Urinary bladder (tissue), 4 donors: ENCODE measurements around the gene SRPRA. TPM values are rescaled to one million over a fixed set of nuclear protein-coding genes. Genes with fewer than 3 reads are reported as not detected.
A peak's percentile ranks its signal among the peaks of the same experiment; 100 is the strongest.
"Not testable (repeated sequence)": the region's sequence is repeated elsewhere in the genome, so short reads cannot be mapped to it uniquely, and the experiment has no call there.

Experiments
- DNase-seq: peaks from one replicate; pipeline ENCODE4 v3.0.0-alpha.2; 2015; ENCODE audit errors: extremely low spot score
- H3K27ac ChIP-seq: one replicate; pipeline ENCODE4 v1.5.1; 2013; ENCODE audit warnings: low read depth, mild to moderate bottlenecking, moderate library complexity
- H3K36me3 ChIP-seq: one replicate; pipeline ENCODE4 v1.6.1; 2013; ENCODE audit warnings: mild to moderate bottlenecking, moderate library complexity; ENCODE audit not compliant: insufficient read depth
- H3K4me1 ChIP-seq: one replicate; pipeline ENCODE4 v1.6.1; 2013; ENCODE audit warnings: mild to moderate bottlenecking, moderate library complexity; ENCODE audit not compliant: insufficient read depth
- H3K4me3 ChIP-seq: one replicate; pipeline ENCODE4 v1.5.1; 2013; ENCODE audit warnings: low read depth, low read length
- WGBS: extraction: QIAGEN DNeasy Blood & Tissue Kit; methylation state at CpG from one replicate; pipeline ENCODE4 v1.1.7; 2013; 5-methylcytosine and 5-hydroxymethylcytosine counted together
- polyA plus RNA-seq: library from polyadenylated mRNA; stranded (reverse); fragments of 200-250 nt; gene quantifications from one replicate; pipeline ENCODE4 v1.2.3, GENCODE V29; 2013
- total RNA-seq: library from RNA; depleted of rRNA; stranded (reverse); fragments of >200 nt; gene quantifications from one replicate; pipeline ENCODE4 v1.2.3, GENCODE V29; 2014
- donor health status: healthy with polysubstance abuse.
- donor health status: healthy.

SRPRA gene
- total and polyA plus RNA-seq, 2 donors = 35.1 to 92.8 TPM

DNA sequence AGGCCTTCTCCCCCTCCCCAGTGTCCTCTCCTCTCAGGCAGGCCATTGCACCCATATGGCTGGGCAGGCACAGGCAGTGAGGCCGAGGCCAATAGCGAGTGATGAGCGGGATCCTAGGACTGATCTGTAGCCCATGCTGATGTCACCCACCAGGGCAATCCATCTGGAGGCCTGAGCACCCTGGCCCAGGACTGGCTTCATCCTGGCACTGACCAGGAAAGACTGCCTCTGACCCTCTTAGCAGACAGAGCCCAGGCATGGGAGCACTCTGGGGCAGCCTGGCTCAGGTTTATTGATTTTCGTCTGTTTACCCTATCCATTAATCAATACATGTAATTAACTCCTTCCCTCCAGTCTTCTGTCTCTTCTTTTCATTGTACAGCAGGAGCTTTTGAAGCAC, 9.1 kb upstream of the SRPRA start:
- no peak for DNase-seq
- no peaks in the 10 kb centered on the region for H3K4me1 ChIP-seq
- no peak overlapping the region for H3K27ac ChIP-seq
- WGBS = 89% methylated on average over 4 of the region's 4 CpGs
- no peaks in the 10 kb centered on the region for H3K36me3 ChIP-seq
- H3K4me3 ChIP-seq = no peak overlapping the region

DNA sequence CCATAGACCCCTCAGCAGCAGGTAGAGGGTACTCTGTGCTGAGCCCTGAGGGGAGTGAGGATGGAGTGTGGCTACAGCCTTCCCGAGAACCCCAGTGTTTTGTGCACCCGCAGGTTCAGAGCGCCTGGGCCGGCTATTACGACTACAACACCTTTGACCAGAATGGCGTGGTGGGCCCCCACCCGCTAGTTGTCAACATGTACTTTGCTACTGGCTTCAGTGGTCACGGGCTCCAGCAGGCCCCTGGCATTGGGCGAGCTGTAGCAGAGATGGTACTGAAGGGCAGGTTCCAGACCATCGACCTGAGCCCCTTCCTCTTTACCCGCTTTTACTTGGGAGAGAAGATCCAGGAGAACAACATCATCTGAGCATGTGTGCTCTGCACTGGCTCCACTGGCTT, 8.6 kb upstream of the SRPRA start:
- Histone ChIP-seq H3K27ac (no peak overlapping the region), H3K36me3 (no peaks in the 10 kb centered on the region), H3K4me1 (no peaks in the 10 kb centered on the region), H3K4me3 (no peak overlapping the region)
- 96% methylated on average over 11 of the region's 11 CpGs for WGBS
- no peak for DNase-seq

DNA sequence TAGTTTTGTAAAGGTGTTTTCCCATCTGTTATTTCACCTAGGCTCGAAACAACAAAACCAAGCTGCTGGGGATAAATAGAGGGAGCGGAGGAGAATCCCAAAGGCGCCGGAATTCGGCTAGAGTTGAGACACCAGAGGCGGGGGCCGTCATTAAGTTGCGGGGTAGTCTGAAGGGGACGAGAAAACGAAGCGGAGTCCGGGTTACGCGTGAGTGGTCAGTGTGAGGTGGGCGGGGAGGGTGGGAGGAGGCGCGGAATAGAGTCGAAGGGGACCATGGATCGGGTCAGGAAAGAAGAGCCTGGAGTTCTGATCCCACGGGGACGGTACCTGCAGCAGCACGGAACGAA, 361 bp downstream of the SRPRA start:
- WGBS = under 1% methylated on average over 23 of the region's 23 CpGs
- Histone ChIP-seq H3K36me3 (peaks cover 2% of the 10 kb centered on the region), H3K4me1 (no peaks in the 10 kb centered on the region), H3K27ac (peak overlapping the region; percentile 78), H3K4me3 (peak overlapping the region; percentile 64)
- DNase-seq = no peak

DNA sequence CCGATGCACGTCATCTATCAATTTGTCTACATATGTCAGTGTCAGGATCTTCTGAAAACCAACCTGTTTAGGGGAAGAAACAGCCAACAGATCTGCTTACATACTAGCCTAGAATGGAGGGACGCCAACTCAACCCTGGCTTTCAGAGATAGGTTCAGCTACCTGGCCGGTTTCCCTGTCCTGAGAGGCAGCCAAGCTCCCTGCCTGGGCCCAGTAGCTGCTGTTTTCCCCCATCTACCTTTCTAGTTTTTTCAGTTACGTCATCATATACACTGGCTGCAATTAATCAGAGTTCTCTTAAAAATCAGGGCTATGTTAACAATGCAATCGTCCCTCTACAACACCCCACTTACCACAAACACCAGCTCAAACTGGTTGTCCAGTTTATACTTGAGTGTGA, 1.0 kb downstream of the SRPRA start:
- Histone ChIP-seq H3K36me3 (peaks cover 2% of the 10 kb centered on the region), H3K4me1 (no peaks in the 10 kb centered on the region), H3K4me3 (peak overlapping the region; percentile 64), H3K27ac (peak overlapping the region; percentile 60)
- DNase-seq = no peak
- WGBS = 72% methylated on average over 6 of the region's 6 CpGs

DNA sequence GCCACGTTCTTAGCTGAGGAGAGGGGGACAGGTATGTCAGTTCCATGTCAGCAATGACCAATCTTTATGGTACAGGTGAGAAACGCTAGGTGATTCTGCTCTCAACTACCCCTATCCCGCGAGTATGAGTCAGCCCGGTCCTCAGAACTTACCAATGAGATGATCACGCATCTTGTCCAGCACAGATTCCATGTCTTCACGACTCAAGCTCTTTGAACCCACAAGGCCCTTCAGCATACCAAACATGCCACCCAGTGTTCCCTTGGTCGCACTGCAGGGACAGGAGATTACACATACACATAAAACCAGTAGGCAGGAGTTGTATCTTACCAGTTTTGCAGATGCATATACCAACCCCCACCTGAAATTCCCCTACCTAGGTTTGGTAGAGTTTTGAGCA, 2.9 kb downstream of the SRPRA start:
- Histone ChIP-seq H3K27ac (no peak overlapping the region), H3K4me1 (no peaks in the 10 kb centered on the region), H3K4me3 (no peak overlapping the region), H3K36me3 (peaks cover 5% of the 10 kb centered on the region)
- DNase-seq = no peak
- 89% methylated on average over 8 of the region's 8 CpGs for WGBS

DNA sequence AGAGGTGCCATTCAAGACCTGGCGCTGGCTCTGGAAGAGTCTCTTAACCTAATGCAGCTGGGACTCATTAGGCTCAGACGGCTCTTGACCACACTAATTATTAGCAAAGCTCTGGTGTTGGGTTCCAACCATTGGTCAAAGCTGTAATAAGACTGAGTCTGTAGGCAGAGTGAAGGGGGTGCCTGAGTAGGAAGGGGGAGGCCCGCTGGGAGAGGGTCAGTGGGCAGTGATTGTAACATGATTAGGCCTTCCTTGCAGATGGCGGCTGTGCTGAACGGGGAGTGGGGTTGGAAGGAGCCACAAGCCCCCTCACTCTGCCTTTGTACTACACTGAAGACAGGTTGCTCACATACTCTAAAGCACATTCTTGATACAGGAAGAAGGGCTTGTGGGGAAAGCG, 5.2 kb downstream of the SRPRA start:
- Histone ChIP-seq H3K4me1 (no peaks in the 10 kb centered on the region), H3K4me3 (no peak overlapping the region), H3K27ac (no peak overlapping the region), H3K36me3 (peaks cover 7% of the 10 kb centered on the region)
- WGBS = 78% methylated on average over 6 of the region's 6 CpGs
- DNase-seq = no peak

DNA sequence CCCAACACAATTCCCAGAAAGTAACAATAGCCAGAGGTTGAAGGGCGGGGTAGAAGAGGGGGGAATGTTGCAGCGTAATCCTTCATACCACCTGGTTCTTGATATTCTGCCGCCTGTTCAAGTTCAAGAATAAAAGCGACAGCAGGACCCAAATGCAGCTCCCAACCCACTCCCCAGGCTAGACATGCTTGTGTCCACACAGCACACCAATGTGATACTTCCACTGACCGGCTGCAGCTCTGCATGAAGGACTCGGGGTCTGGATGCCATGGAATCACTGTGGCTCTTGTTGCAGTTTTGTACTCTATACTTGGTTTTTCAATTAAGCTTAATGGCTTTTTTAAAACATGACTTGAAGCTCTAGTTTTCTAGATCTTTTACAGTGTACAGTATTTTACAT, 6.5 kb downstream of the SRPRA start:
- H3K36me3 ChIP-seq = peaks cover 9% of the 10 kb centered on the region
- no peak overlapping the region for H3K27ac ChIP-seq
- no peak for DNase-seq
- no peak overlapping the region for H3K4me3 ChIP-seq
- no peaks in the 10 kb centered on the region for H3K4me1 ChIP-seq
- 92% methylated on average over 6 of the region's 6 CpGs for WGBS

DNA sequence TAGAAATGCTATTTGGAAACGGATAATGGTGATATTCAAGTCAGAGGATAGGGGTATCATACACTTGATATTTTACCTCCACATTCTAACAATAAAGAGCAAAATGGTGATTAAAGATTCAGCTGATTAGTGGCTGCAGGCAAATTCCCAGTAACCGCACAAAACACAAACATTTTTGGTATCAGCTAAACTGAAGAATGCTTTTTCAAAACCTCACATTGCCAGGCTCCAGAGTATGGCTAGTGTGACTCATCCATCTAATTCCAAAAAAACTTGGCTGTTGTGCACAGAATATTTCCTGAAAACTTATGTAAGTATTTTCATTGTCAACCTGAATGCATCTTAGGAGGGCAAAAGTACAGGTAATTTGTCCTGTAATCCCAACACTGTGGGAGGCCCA, 10.9 kb downstream of the SRPRA start:
- Histone ChIP-seq H3K36me3 (peaks cover 8% of the 10 kb centered on the region), H3K4me3 (no peak overlapping the region), H3K27ac (no peak overlapping the region), H3K4me1 (no peaks in the 10 kb centered on the region)
- no peak for DNase-seq
- 87% methylated on average over 2 of the region's 2 CpGs for WGBS

DNA sequence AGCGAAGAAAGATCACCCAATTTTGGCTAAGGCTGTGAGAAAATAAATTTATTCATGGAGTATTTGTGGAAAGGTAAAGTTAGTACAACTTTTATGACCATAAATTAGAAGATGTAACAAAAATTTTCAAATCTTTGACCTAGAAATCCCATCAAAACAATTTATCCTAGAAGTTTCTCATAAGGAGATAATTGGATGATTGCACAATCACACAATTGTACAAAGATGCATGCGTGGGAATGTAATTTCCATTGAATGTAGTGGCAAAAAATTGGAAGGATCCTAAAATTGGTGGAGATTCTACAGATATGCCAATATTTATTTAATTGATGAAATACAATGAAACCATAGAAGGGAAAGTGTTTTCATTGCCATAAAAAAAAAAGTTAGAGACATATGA, 11.6 kb downstream of the SRPRA start:
- Histone ChIP-seq H3K36me3 (peaks cover 6% of the 10 kb centered on the region), H3K4me3 (no peak overlapping the region), H3K4me1 (no peaks in the 10 kb centered on the region), H3K27ac (no peak overlapping the region)
- 91% methylated on average over 2 of the region's 2 CpGs for WGBS
- DNase-seq = no peak

DNA sequence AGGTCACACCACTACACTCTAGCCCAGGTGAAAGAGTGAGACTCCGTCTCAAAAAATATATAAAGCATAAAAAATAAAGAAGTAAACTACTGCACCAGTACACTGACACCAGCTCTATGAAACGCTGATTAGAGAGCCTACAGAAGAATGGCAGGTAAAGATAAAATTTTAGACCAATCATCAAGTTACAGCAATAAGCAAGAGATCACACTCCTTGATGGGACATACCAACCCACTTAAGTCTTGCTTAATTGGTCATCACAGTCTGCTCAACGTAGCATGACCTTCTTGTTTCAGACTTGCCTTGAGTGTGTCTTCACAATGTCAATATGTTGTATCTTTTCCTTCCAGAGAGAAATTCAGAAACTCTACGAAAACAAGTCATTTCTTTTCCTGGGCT, 12.5 kb downstream of the SRPRA start:
- WGBS = 92% methylated on average over 4 of the region's 4 CpGs
- H3K4me1 ChIP-seq = no peaks in the 10 kb centered on the region
- H3K36me3 ChIP-seq = peaks cover 5% of the 10 kb centered on the region
- H3K4me3 ChIP-seq = no peak overlapping the region
- DNase-seq = no peak
- H3K27ac ChIP-seq = no peak overlapping the region

DNA sequence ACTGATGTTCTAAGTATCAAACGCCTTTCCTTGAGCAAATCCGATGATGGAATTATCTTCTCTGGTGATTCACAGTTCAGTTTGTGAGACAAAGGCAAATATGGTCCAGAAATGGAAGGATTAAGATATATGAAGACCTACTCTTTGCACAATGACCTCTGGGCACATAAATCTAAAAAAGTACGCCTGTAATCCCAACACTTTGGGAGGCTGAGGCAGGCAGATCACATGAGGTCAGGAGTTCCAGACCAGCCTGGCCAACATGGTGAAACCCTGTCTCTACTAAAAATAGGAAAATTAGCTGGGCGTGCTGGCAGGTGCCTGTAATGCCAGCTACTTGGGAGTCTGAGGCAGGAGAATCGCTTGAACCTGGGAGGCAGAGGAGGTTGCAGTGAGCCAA, 13.2 kb downstream of the SRPRA start:
- 91% methylated on average over 5 of the region's 5 CpGs for WGBS
- not testable (repeated sequence) for H3K36me3 ChIP-seq, H3K27ac ChIP-seq

DNA sequence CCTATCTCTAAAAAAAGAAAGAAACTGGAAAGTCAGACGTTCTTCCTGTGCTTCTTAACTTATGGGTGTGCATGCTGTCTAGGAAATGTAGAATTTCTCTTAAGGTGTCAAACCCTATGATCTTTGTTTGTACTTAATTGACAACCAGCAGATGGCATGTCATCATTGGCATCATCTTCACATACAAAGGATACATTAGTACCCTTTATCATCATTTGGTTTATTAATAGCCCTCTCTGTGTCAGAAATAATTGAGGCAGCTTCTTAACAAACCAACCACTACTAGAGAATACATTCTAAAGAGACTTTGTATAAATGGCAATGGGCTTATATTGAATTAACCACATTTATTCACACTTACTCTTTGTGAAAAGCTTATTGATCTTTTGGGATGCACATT, 13.9 kb downstream of the SRPRA start:
- H3K36me3 ChIP-seq = peaks cover 4% of the 10 kb centered on the region
- WGBS = 52% methylated on average over 1 of the region's 1 CpG
- no peak overlapping the region for H3K27ac ChIP-seq
- no peaks in the 10 kb centered on the region for H3K4me1 ChIP-seq
- H3K4me3 ChIP-seq = no peak overlapping the region
- no peak for DNase-seq

More for the DNA sequence above, 13.2 kb downstream of the SRPRA start:
- H3K4me3 ChIP-seq, DNase-seq, H3K4me1 ChIP-seq: not testable (repeated sequence)

DNA sequence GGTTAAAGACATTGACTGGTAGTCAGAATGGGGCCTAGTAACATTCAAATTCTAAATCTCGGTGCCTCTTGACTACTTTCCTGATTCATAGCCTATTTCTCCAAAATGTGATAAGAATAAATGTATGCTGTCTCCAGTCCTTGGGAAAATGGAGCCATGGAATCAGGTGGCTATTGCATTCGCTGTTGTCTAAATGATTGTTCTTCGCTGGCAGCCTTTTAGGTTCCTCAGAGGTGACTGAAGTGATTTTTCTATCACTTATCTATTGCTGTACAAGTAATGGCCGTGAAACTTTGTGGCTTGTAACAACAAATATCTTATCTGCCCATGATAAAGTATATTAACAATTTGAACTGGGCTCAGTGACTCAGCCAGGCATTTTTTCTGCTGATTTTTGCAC, 15.4 kb downstream of the SRPRA start:
- peaks cover 4% of the 10 kb centered on the region for H3K36me3 ChIP-seq
- no peaks in the 10 kb centered on the region for H3K4me1 ChIP-seq
- H3K27ac ChIP-seq = no peak overlapping the region
- DNase-seq = no peak
- H3K4me3 ChIP-seq = no peak overlapping the region
- WGBS = 97% methylated on average over 4 of the region's 4 CpGs

DNA sequence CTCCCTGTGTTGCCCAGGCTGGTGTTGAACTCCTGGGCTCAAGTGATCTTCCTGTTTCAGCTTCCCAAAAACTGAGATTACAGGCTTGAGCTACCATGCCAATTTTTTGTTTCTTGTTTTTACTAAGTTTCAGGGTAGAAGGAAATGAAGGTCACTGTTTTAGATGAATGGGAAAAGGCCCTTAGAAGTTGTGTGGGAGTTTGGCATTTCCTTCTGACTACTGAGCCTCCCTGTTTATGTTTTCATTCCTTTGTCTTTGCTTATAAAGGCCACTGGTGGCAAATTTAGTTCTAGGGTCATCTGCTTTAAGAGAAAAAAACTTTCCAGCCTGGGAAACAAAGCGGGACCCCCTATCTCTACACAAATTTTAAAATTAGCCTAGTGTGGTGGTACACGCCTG, 22.1 kb downstream of the SRPRA start:
- H3K36me3 ChIP-seq = peaks cover 3% of the 10 kb centered on the region
- 88% methylated on average over 2 of the region's 2 CpGs for WGBS
- no peak overlapping the region for H3K4me3 ChIP-seq
- H3K27ac ChIP-seq = no peak overlapping the region
- no peak for DNase-seq
- no peaks in the 10 kb centered on the region for H3K4me1 ChIP-seq

DNA sequence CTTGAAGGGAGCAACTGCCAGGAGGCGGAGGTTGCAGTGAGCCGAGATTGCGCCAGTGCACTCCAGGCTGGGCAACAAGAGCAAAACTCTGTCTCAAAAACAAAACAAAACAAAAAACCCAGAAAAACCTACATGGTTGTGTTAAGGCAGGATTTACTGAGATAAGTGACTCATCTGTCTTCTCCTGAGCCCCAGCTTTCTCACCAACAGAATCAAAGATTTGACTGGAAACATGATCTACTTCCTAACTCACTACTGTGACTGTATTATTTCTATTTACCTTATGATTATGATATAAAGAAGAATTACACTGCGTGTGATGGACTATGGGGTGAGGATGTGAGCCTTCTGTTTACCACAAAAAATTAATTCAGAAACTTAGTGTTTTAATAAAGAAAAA, 35.3 kb downstream of the SRPRA start:
- Histone ChIP-seq H3K27ac (no peak overlapping the region), H3K4me1 (no peaks in the 10 kb centered on the region), H3K4me3 (no peak overlapping the region), H3K36me3 (no peaks in the 10 kb centered on the region)
- no peak for DNase-seq
- whole genome bisulfite sequencing = 98% methylated on average over 4 of the region's 4 CpGs
